ENCODE results near the gene MORC4. TPM values are rescaled to one million over a fixed set of nuclear protein-coding genes. Genes with fewer than 3 reads are reported as not detected.
"Not testable (repeated sequence)": the region's sequence is repeated elsewhere in the genome, so short reads cannot be mapped to it uniquely, and the experiment has no call there.

Gene MORC4
- 11.1 and 14.7 TPM in 2 replicates for total RNA-seq

GRCh38 chrX:107000013-107000515 lies at the start of gene MORC4:
MORC4 (minus strand) TSS chrX:107000212; CDS start chrX:106999969, 243 bp downstream.
- peak; percentile 74 for DNase-seq

DNA sequence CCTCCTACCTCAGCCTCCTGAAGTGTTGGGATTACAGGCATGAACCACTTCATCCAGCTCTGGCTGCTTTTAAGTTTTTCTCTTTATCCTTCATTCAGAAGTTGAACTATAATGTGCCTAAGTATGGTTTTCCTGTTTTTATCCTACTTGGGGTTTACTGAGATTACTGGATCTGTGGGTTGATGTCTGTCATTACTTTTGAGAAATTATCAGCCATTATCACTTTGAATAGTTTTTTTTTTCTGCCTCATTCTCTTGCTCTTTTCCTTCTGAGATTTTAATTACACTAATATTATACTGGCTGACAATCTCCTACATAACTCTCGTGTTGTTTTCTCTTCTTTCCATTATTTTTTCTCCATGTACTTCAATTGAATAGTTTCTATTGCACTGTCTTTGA lies 47.6 kb upstream of the MORC4 start:
- DNase-seq: no peak

GRCh38 chrX:107029752-107030151 lies 29.7 kb upstream of the MORC4 start:
- no peak for DNase-seq

DNA sequence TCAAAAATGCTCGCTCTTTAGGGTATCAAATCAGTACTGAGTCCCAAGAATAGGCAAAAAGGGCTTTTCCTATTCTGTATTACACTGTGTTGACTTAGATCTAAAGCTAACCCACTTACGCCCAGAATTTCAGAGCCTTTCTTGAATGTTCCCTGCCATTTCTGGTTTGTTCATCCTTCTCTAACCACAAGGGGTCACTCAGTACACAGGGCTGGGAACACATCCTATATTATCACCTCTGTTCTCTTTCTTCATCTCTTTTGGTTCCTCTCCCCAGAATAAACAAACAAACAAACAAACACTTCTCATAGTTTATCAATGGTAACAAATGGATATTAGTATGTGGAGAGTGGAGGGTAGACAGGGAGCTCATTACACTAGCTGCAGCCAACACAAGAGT lies 25.5 kb upstream of the MORC4 start:
- peak; percentile 51 for DNase-seq

DNA sequence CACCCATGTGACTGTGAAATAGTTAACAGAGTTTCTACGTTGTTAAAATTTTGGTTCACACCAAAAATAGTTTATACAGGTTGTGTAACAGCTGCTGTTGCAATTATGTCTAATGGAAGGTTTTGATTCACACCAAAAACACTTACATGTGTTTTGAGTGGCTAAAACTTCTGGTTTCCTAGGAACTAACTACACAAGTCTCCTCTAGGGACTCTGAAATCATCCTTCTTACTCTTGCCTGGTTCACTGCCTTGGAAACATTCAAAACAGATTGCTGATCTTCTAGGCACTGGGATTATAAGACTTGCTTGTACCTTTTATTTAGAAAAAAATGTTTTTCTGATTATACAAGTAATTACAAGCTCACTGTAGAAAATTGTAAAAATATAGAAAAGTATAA lies 14.9 kb upstream of the MORC4 start:
- DNase-seq: no peak

DNA sequence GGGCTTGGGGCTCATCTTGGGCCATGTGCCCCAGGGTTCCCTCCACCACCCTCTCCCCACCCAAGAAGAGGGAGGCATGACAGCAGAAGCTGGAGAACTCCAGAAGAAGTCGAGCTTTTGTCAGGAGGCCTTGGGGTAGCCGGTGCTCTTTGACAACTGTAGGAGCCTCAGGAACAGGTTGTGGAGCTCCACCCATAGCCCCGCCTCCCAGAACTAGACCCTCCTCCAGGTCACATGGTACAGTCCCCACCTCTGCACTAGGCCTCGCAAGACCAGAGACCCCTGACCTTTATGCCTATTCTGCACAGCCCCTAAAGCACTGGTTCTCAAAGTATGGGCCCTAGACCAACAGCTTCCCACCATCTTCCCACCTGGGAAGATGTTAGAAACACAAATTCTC lies 8.0 kb upstream of the MORC4 start:
- DNase-seq: no peak

- DNase-seq: peak; percentile 56
Observed at GRCh38 chrX:106999002-106999975, 723 bp downstream of the MORC4 start.

- DNase-seq: no peak
Observed at GRCh38 chrX:106997611-106998010, 2.4 kb downstream of the MORC4 start.

DNA sequence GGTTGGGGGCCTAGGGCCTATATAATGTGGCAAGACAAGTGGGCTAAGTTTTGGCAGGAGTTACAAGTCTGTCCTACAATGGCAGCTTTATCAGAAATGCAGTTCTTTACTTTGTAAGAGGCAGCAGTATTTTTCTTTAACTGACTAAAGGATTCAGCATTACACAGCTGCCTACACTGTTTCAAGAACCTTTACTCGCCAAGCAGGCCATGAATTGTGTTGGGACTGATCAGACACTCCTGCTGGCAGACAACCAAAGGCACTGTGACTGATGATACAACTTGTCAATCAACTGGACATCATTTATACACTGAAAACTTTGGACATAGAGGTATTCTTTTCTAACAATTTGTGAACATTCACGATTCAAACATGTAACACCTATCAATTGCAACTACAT lies 4.3 kb downstream of the MORC4 start:
- DNase-seq: no peak

DNA sequence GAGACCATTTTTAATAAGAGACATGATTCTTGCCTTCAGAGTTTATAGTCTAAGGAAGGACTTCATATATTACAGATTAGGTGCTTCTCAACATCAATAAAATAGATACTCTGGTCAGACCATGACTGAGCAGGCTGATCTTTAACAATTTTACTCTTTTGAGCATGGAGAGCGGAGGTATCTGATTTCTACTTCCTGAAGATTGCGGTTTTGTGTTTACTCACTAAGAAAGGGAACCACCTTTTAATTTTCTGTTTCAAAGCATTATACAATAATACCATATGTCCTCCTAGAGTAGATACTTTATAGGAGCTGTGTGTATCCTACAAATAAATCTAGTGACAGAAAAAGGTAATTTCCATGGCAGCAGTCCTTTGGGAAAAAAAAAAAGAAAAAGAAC lies 12.5 kb downstream of the MORC4 start:
- DNase-seq: no peak

DNA sequence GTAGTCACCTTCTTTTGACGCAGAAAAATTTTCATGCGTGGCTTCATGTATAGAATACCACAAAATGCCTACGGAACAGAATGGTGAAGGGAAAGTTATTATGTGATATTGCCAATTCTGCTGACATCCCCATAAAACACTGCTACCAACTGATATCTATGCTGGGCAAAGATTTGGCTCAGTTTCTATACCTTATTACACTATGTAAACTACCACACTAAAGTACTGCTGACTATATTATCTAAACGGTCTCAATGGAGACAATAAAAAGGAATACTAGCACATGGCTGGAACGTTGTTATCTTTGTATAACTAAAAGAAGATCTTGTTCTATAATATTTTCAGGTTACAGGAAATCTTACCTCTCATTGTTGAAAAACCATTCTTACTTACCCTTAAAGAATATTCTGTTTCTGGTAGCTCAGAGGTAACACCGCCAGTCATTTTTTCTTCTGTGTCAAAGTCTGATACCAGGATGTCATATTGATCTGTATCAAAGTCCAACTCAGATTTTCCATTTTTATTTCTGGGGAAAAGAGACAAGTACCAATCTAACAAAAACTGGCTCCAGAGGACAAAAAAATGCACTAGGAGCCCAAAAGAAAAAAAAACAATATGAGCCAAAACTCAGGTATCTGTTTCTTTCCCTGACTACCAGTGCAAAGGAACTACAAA lies 18.9 kb downstream of the MORC4 start:
- no peak for DNase-seq

DNA sequence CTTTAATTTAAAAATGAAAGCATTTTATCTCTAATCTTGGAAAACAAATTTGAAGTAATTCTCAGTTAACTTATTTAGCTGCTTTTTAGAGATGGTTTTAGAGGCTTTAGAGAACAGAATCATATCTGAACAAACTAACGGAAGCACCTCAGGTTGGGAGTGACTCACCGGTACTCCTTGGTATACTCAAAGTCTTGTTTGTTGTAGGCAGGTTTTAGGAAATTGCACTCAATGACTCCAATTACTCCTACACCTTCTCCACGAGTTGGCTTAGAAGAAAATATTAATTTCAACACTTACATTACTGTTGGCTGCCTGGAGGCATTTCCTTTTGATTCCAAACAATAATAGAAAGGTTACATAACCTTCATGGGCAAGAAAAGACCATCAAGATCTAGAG lies 23.6 kb downstream of the MORC4 start:
- DNase-seq: no peak

DNA sequence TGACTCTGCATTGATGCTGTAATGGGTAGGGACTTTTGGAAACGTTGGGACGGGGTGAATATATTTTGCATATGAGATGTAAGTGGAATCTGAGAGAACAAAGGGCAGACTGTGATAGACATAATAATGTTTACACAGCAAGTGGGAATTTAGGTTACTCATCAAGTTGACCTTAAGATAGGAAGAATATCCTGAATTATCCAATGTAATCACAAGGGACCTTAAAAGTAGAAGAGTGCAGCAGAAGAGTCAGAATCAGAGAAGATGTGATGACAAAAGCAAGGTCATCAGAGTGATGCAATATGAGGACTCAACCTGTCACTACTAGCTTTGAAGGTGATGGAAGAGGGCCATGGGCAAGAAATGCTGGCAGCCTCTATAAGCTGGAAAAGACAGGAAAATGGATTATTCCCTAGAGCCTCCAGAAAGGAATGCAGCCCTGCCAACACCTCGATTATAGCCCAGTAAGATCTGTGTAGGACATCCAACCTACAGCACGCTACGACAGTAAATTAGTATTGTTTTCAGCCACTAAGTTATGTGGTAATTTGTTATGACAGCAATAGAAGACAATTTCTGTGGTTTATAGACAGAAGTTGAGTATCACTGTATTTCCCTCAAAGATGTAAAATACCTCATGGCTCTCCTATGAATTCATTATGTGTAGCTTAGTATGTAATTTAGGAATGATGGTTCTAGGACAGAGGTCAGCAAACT lies 26.4 kb downstream of the MORC4 start:
- DNase-seq: no peak

- no peak for DNase-seq
Observed at GRCh38 chrX:106972896-106973295, 27.1 kb downstream of the MORC4 start.

GRCh38 chrX:106966547-106966946 lies 33.5 kb downstream of the MORC4 start:
- DNase-seq: not testable (repeated sequence)

- no peak for DNase-seq
Observed at GRCh38 chrX:106964290-106964689, 35.7 kb downstream of the MORC4 start.

DNA sequence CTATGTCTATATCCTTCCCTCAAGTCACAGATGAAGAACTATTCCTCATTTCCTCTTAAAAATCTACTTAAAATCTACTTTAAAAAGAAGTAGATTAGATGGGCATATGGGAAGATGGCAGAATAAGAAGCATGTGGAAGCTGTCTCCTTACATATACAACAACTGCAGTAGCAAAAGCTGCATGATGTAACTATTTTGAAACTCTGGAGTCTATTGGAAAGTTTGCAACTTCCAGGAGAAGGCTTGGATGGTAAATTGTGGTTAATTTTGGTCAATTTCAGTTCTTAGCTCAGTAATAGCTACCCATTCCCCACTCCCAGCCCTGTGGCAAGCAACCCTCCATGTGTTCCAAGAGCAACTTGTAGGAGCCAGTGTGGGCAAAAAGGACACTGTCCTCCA lies 36.9 kb downstream of the MORC4 start:
- DNase-seq: no peak

DNA sequence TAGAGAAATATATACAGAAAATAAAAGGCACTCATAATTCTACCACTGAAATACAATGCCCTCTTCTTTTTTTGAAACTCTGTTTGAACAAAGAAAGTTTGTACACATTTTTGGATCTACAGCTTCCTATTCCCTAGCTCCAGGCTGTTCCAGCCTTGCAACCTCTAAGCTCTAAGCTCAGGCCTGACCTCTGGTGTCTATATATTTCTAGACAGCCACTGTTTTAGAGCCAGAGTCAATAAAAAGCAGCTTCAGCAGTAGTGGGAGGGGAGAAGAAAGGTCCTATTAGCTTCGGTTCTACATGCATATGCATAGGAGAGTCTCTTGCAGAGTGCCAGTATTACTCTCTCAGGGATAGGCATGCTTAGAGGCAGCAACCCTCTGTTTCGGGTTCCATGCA lies 40.1 kb downstream of the MORC4 start:
- DNase-seq: peak; percentile 45

DNA sequence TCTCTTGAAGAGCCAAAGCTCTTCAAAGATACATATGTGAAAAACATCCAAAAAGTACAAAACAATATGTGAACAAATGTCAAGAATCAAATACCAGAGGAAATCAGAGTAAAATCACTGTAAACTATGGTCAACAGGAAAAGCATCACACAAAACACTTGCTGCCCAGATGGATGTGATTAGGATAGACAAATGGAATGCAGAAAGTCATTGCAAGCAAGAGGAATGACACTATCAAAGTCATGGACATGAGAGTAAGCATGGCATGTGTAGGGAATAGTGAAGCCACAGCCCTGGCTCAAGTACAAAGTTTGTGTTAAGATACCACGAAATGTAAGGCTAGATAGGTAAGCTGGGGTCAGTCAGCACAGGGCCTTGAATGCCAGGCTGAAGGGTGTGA lies 42.2 kb downstream of the MORC4 start:
- no peak for DNase-seq

DNA sequence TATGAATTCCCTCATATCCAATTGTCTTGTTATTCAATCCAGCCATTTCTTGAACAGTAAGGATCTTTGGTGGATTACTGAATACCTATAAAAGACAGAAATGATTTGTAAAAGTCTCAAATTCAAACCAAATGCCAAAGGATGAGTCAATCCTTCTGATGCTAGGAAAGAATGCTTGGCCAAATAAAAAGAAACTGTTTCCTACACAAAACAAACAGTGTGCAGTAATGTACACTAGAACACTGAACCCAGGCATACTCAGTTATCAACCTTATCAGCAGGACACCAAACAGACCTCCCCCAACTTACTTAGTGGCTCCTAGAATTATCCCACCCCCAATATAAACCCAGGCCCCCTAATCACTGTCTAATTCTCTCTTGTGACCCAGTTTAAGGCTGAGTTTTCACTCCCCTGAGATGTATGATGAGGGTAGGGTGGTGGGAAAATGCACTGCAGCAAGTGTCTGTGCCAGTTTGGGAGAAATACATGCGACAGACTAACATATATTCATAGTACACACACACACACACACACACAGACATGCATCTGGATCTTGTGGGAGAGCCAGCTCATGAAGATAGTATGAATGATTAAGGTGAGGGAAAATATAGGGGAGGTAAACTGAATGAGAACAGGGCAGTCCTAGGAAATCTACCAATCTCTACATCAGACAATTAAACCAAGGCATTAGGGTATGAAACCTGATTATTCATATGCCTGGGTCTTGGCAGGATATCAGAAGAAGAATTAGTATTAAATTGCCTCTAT lies 44.8 kb downstream of the MORC4 start:
- DNase-seq: no peak

GRCh38 chrX:106954041-106954440 lies 46.0 kb downstream of the MORC4 start:
- no peak for DNase-seq

DNA sequence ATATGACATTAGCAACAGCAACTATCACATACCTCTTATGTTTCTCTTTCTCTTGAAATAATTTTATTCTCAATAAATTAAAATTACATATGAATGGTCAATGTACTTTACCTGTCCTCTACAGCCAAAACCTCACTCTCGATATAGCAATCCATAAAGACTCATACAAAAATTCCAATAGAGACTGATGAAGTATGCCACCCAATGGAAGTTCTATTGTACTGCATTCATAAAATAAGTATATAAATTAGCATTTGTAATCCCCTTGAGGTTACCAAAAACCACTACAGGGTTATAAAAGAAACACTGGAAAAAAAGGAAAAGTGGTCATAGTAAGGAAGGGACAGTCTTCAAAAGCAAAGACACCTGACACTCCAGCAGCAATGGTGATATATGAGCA lies 47.0 kb downstream of the MORC4 start:
- DNase-seq: peak; percentile 45

Measured in dermis blood vessel endothelial cell (primary cell).